K562 (cell line): ENCODE measurements around the gene DNAAF1. TPM values are rescaled to one million over a fixed set of nuclear protein-coding genes. Genes with fewer than 3 reads are reported as not detected.
A peak's percentile ranks its signal among the peaks of the same experiment; 100 is the strongest.

Source experiments
- CHD4 ChIP-seq: fragments of 200-600 bp; sonication (generic); IDR thresholded peaks from 3 replicates; pipeline ENCODE4 v1.6.1; 2012; ENCODE audit warnings: low read depth, mild to moderate bottlenecking, mixed read lengths, low read length, inconsistent platforms; ENCODE audit not compliant: insufficient read depth, insufficient replicate concordance, poor library complexity, severe bottlenecking
- POLR2B ChIP-seq: fragments of 450-650 bp; IDR thresholded peaks from 2 replicates; pipeline ENCODE4 v1.6.1; 2018; ENCODE audit warnings: low read depth; ENCODE audit not compliant: partially characterized antibody
- POLR2G ChIP-seq: fragments of 200-400 bp; formaldehyde crosslinking; IDR thresholded peaks from 2 replicates; pipeline ENCODE4 v1.6.1; 2017; ENCODE audit warnings: low read depth, mild to moderate bottlenecking, antibody characterized with exemption, low read length, moderate library complexity
- TEAD1 ChIP-seq, 2 experiments: fragments of 450-650 bp in 1 of 2; sonication (generic) in 1 of 2; formaldehyde crosslinking; IDR thresholded peaks; 2 replicates each; pipeline versions ENCODE4 v1.4.0 to v1.8.0; 2020 to 2022; ENCODE audit warnings: mild to moderate bottlenecking in 2 of 2, missing genetic modification reagents in 1 of 2
- ZNF263 ChIP-seq: sonication (generic); formaldehyde crosslinking; IDR thresholded peaks from 2 replicates; pipeline ENCODE4 v1.8.0; 2022; ENCODE audit warnings: mild to moderate bottlenecking, missing genetic modification reagents, borderline replicate concordance
- polyA plus RNA-seq, 8 experiments: library from polyadenylated mRNA; depleted of rRNA in 4 of 8; stranded (reverse) in 5 of 8; unstranded in 3 of 8; fragments of >200 nt; fragmentation: Nextera tagmentation in 2 of 8; fragmentation: Illumina TruSeq in 1 of 8; extraction: Ambion mirVana in 2 of 8; extraction: Trizol in 1 of 8; gene quantifications; 2 replicates each; pipeline versions ENCODE4 v1.2.1 to v1.2.3, GENCODE V29; 2011 to 2014; ENCODE audit warnings: inconsistent platforms in 1 of 8, missing spikeins in 1 of 8
- total RNA-seq, 7 experiments: library from RNA; depleted of rRNA in 6 of 7; stranded (reverse); fragments of >200 nt in 6 of 7; fragmentation: Illumina TruSeq in 2 of 7; extraction: Trizol in 2 of 7; gene quantifications; 2 replicates each; pipeline versions ENCODE4 v1.2.1 to v1.2.3, GENCODE V29; 2011 to 2021; ENCODE audit warnings: low replicate concordance in 1 of 7
- TF ChIP-seq, protein P1 (sequence below), 2 experiments: fragments of 450-650 bp in 1 of 2; sonication (generic) in 1 of 2; formaldehyde crosslinking in 1 of 2; IDR thresholded peaks; 2 replicates each; pipeline versions ENCODE4 v1.7.1 to v1.9.0; 2016 to 2022; ENCODE audit warnings: inconsistent platforms in 1 of 2, mild to moderate bottlenecking in 1 of 2, missing genetic modification reagents in 1 of 2

The DNAAF1 gene
- total and polyA plus RNA-seq, 9 of the 15 experiments (the other 6 are each of a cell fraction or from before 2014, with no cell fraction given) = 0.01 TPM; not detected in 8

GRCh38 chr16:84120023-84120422, 25.1 kb upstream of the DNAAF1 start (continued):
- TF ChIP-seq, protein P1, sequence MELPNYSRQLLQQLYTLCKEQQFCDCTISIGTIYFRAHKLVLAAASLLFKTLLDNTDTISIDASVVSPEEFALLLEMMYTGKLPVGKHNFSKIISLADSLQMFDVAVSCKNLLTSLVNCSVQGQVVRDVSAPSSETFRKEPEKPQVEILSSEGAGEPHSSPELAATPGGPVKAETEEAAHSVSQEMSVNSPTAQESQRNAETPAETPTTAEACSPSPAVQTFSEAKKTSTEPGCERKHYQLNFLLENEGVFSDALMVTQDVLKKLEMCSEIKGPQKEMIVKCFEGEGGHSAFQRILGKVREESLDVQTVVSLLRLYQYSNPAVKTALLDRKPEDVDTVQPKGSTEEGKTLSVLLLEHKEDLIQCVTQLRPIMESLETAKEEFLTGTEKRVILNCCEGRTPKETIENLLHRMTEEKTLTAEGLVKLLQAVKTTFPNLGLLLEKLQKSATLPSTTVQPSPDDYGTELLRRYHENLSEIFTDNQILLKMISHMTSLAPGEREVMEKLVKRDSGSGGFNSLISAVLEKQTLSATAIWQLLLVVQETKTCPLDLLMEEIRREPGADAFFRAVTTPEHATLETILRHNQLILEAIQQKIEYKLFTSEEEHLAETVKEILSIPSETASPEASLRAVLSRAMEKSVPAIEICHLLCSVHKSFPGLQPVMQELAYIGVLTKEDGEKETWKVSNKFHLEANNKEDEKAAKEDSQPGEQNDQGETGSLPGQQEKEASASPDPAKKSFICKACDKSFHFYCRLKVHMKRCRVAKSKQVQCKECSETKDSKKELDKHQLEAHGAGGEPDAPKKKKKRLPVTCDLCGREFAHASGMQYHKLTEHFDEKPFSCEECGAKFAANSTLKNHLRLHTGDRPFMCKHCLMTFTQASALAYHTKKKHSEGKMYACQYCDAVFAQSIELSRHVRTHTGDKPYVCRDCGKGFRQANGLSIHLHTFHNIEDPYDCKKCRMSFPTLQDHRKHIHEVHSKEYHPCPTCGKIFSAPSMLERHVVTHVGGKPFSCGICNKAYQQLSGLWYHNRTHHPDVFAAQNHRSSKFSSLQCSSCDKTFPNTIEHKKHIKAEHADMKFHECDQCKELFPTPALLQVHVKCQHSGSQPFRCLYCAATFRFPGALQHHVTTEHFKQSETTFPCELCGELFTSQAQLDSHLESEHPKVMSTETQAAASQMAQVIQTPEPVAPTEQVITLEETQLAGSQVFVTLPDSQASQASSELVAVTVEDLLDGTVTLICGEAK (IDR thresholded peaks at IDR 0.05) = no peak
- TF ChIP-seq, protein P1 (CRISPR knock-in tag; IDR thresholded peaks at IDR 0.05) = no peak
- peak; percentile 45; the same call in 1 of the 2 replicates for TF ChIP-seq ZNF263 (CRISPR knock-in tag)
- no peak for TF ChIP-seq TEAD1 (CRISPR knock-in tag; IDR thresholded peaks at IDR 0.05)
- peak; percentile 26; the same call in 1 of the 2 replicates for TF ChIP-seq POLR2G
- no peak for TF ChIP-seq CHD4
- peak; percentile 47 for TF ChIP-seq POLR2B
- TF ChIP-seq, all 486 proteins: peak for 6
